Skeletal muscle cell (primary cell): ENCODE data around the gene LIN28B.
A peak's percentile ranks its signal among the peaks of the same experiment; 100 is the strongest.
"Not testable (repeated sequence)": the region's sequence is repeated elsewhere in the genome, so short reads cannot be mapped to it uniquely, and the experiment has no call there.

Experiments used
- DNase-seq: peaks from one replicate; pipeline ENCODE4 v3.0.0-alpha.2; 2010; ENCODE audit warnings: low read depth
- H3K4me3 ChIP-seq: 2 replicates; pipeline ENCODE4 v1.5.1; 2011; ENCODE audit warnings: low read depth, mild to moderate bottlenecking, control low read depth, low read length, moderate library complexity

The LIN28B gene

DNA sequence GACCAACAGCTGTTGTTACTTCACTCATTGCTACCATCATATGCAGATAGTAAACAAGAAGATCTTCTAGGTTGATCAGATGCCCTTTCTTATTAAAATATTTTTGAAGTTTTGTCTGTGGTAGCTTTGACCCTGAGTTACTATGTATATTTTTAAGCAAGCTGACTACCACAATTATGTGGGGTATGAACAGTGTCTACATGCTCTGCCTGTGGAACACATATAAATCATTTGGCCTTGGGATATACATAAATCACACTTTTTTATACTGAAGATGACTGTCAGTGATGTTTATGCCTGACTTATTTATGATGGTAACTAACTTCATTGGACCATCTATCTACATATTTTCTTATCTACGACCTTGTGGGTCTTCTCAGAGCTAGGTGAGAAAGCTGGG, 44.2 kb downstream of the LIN28B start:
- H3K4me3 ChIP-seq = no peak overlapping the region
- DNase-seq = no peak

DNA sequence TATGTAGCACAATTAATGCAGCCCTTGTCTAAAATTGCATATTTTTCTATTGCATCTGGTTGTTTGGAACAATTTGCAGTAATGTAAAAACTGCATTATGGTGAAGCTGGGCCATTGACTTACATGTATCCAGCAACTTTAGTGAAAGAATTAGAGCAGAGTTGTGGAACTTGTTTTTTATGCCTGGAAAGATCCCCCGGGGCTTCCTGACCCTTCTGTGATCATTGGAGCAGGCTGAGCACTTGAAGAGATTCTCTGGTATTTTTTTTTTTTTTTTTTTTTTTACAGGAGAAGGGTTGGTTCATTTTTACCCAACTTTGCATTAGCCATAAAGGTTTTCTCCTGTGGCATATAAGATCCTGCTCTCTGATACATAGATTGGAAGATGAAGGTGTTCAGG, 45.0 kb downstream of the LIN28B start:
- DNase-seq = no peak

DNA sequence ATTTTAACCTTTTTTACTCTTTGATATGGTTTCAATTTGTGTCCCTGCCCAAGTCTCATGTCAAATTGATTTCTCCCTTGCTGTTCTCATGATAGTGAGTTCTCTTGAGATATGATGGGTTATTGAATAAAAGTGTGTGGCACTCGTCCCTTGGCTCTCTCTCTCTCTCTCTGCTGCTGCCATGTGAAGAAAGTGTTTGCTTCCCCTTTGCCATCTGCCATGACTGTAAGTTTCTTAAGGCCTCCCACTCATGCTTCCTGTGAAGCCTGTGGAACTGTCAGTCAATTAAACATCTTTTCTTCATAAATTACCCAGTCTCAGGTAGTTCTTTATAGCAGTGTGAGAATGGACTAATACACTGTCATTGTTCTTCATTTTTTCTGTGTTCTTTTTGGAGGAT, 48.5 kb downstream of the LIN28B start:
- no peak for DNase-seq

More for the DNA sequence above, 45.0 kb downstream of the LIN28B start:
- no peak overlapping the region for H3K4me3 ChIP-seq

DNA sequence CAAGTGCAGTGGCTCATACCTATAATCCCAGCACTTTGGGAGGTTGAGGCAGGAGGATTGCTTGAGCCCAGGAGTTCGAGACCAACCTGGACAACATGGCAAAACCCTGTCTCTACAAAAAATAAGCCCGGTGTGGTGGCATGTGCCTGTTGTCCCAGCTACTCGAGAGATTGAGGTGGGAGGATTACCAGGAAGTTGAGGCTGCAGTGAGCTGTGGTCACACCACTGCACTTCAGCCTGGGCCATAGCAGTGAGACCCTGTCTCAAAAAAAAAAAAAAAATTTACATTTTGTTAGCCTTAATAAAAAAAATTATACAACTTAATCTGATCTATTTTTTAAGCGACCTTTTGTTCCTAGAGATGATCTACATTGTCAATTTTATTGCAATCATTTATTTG, 56.6 kb downstream of the LIN28B start:
- H3K4me3 ChIP-seq, DNase-seq: not testable (repeated sequence)

More for the DNA sequence above, 48.5 kb downstream of the LIN28B start:
- no peak overlapping the region for H3K4me3 ChIP-seq

DNA sequence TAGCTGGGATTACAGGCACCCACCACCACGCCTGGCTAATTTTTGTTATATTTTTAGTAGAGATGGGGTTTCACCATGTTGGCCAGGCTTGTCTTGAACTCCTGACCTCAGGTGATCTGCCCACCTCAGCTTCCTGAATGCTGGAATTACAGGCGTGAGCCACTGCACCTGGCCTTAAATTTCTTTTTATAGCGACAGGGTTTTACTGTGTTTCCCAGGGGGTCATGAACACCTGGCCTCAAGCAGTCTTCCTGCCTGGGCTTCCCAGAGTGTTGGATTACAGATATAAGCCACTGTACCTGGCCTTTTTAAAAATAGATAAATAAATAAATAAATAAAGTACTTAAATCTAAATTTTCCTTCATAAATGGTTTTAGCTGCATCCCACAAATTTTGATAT, 57.5 kb downstream of the LIN28B start:
- no peak for DNase-seq
- H3K4me3 ChIP-seq = no peak overlapping the region

DNA sequence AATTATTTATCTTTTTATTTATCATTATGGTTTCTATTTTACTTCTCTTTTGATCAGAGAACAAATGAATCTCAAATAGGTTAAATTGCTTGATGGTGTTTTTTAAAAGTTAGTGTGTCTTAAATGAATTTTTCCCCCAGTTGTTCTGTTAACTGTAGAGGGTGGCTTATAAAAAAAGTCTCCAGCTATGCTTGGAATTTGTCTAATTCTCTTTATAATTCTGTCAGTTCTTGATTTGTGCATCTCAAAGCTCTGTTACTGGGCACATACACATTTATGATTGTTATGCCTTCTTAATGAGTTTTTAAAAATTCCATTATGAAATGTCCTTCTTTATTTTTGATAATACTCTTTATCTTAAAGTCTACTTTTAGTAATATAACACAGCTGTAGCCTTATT, 58.0 kb downstream of the LIN28B start:
- no peak overlapping the region for H3K4me3 ChIP-seq
- no peak for DNase-seq

DNA sequence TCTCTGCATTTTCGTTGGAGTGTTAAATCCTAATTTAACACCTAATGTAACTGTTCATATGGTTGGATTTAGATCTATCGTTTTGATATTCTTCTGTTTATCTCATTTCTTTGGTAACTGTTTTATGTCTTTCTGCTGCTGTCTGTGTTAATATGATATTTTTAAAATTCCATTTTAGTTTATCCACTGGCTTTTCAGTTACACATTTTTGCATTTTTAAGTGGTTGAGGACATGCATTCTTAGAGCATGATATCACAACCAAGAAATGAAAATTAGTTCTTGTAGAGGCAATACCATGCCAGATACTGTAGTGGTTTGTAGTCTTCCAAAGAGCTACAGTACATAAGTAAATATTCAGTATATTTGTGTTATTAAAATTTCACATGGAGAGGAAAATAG, 58.6 kb downstream of the LIN28B start:
- H3K4me3 ChIP-seq = no peak overlapping the region
- peak; percentile 27 for DNase-seq

DNA sequence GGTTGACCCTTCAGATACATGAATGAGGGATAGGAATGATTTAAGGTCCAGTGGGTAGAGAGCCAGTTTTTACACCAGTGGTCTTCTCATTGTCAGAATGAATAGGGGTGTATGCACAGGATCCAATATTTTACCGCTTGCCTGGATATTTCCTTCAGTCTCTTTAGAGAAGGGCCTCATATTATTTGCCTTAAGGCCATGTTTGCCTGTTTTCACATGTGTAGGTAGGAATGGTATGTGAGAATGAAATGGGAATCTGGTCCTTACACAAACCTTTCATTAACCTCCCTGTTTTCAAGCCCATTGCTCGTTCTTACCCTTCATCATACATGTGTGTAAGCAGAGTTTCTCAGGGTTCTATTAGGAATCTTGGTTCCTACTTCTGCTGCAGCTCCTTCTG, 62.4 kb downstream of the LIN28B start:
- no peak overlapping the region for H3K4me3 ChIP-seq
- DNase-seq = no peak

DNA sequence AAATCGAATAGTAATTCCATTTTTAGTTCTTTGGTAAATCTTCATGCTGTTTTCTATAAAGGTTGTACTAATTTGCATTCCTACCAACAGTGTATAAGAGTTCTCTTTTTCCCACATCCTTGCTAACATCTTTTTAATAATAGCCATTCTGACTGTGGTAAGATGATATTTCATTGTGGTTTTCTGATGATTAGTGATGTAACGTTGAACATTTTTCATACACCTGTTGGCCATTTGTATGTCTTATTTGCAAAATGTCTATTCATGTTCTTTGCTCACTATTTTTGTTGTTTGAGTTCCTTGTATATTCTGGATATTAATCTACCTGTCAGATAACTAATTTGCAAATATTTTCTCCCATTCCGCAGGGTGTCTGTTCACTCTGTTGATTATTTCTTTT, 64.5 kb downstream of the LIN28B start:
- H3K4me3 ChIP-seq = no peak overlapping the region
- no peak for DNase-seq

DNA sequence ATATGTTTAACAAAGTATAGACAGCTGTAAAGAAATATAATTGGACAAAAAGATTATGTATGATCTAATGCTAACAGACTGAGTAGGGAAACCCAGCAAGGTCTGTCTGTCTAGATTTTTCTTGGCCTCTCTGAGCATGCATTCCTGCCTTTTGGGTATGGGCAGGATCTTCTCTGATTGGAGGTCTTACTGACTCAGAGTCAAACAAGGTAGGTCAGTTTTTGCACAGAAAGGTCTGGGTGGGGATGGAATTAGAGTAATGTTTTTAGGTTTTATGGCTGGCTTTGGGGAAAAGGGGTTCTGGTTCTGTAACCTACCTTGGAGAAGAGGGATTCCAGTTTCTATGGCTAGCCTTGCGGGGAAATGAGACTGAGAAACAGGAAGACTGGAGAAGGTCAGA, 65.5 kb downstream of the LIN28B start:
- H3K4me3 ChIP-seq = no peak overlapping the region
- DNase-seq = no peak

DNA sequence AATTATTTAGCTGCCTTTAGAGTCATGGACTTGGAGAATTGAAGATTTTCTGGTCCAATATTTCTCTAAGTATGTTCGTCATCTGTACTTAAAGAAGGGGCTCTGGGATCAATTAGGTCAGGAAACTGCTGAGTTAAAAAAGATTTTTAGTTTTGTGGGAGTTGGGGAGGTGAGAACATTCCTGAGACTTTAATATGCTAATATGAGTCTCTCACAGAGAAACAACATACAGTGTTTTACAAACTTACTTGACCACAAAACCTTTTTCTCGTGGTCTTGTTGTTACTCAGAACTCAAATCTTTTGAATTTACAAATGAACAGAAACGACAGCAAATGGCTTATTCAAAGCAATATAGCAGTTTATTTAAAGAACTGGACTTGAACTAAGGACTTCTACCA, 67.9 kb downstream of the LIN28B start:
- H3K4me3 ChIP-seq = no peak overlapping the region
- DNase-seq = no peak

DNA sequence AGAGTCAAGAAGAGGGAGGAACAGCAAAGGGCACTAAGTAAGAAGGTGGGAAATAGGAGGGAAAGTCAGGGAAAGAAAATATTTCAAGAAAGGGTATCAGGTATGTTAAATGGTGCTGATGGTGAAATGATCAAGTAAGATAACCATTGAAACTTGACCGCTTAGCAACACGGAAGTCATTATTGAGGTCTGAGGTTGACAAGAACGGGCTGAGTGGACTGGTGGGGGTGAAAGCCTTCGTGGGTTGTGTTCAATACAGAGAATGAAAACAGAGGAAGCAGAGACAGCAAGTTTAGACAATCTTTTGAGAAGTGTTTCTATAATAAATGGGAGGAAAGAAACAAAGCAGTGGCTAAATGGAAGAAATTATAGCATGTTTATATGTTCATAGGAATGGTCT, 72.0 kb downstream of the LIN28B start:
- no peak for DNase-seq
- H3K4me3 ChIP-seq = no peak overlapping the region

DNA sequence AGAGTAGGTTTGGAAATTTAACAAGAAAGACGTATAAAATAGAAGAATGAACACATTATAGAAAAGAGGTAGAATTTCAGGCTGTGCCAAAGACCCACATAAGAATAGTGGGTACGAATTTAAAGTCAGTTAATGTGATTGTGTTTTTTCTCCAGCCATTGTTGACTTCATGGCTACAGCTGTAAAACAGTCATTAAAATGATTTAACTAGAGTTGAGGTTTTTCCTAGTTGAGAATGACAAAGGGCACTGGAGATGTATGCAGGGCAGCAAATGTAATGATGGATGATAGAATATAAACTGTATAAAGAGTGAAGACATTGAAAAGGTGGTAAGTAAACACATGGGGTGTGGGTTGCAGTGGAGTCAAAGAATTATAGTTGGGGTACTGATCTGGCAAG, 72.7 kb downstream of the LIN28B start:
- no peak for DNase-seq

DNA sequence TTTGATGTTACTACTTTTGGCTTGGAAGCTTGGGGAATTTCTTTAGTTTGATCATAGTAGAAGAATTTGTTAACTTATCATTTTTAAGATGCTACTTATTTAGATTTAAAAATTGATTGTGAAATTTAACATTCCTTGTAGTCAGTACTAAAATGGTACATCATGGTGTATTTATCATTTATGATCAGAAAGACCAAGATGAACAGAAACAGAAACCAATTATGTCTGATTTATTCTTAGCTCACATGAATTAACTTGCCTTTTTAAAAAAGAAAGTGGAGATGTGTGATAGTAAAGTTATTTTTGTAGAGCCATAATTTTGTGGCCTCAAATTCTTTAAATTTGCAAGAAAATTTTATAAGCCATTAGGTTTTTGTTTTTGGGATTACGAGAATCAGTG, 77.6 kb downstream of the LIN28B start:
- H3K4me3 ChIP-seq = no peak overlapping the region
- no peak for DNase-seq

More for the DNA sequence above, 72.7 kb downstream of the LIN28B start:
- no peak overlapping the region for H3K4me3 ChIP-seq

DNA sequence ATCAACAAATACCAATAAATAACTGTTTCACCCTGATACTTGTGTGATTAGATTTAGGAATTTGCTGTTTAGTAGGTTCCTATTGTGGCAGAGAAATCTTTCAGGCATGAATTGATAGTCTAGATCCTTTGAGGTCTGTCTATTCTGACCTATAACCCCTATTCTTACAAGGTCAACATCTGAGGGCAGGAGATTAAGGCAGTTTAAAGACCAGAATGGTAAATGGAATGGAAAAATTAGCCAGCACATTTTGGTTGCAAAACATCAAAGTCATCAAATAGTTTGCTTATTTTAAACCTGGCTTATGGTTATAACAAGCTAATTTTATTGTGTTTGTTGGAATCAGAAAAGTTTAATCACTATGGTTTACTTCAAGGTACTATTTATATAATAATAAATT, 78.4 kb downstream of the LIN28B start:
- H3K4me3 ChIP-seq = no peak overlapping the region
- DNase-seq = no peak

DNA sequence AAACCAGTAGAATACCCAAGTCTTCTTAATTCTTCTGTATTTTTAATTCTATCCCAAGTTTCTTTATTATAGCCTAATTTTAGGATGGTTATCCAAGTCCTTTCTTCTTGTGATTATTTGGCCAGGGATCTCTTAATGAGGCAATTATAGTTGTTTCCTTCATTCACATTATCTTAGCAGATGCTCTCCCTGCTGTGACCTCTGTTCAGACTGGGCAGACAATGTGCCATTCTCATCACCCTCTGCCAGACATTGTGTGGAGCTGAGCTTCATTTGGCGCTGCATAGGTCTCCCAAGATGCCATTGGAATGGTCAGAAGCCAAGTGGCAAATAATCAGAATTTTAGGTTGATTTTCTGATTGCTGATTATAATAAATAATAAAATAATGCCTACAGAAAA, 79.4 kb downstream of the LIN28B start:
- no peak for DNase-seq
- no peak overlapping the region for H3K4me3 ChIP-seq

DNA sequence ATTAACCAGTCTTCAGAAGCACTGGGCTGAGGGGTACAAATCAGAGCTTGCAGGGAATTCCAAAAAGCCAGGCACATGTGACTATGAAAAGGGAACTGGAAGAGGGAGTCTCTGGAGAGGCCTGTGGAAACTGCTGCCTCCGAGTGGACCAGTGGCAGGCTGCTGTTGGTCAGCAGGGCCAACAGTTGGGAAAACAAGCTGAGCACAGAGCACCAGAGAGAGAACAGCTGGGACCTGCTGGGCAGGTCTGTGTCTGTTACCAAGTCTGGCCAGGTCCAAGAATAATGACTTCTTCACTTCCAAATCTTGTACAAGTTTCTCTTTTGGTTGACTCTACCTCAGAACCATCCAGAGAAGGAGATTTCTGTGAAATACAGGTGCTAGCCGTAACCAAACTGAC, 81.4 kb downstream of the LIN28B start:
- no peak for DNase-seq
- no peak overlapping the region for H3K4me3 ChIP-seq

DNA sequence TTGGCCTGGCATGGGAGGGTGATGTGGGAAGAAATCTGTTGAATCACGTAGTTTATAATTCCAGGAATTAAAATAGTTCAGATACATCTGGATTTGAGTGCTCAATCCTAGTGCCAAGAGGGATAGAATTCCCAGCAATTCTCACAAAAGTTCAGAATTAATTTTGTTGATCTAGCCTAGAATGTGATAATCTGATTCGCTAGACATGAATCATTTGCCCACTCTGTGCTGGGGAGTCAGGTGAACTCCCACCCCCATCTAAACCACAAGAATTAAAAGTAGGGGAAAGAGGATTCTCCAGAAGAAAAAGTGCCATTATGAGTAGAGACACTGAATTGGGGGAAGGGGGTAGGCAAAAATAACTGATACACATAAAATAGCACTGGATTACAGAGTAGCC, 85.0 kb downstream of the LIN28B start:
- peak; percentile 22 for DNase-seq
- no peak overlapping the region for H3K4me3 ChIP-seq

DNA sequence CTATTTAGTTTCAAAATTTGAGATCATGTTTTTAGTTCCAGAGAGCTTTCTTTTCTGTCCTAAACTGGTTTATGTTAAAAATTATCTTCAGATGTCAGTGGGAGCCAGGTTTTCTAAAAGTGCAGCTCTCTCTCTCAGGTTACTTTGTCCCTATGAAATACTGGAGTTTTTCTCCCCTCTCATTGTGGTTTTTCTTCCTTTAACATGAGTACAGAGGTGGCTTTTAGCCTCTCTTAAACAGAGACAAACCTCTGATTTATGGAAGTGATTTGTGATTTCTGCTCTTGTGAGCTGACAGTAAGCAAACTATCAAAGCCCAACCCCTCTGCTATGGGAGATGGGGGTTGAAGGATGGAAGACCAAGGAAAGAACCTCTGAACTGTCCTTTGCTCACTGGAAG, 85.7 kb downstream of the LIN28B start:
- no peak for DNase-seq

DNA sequence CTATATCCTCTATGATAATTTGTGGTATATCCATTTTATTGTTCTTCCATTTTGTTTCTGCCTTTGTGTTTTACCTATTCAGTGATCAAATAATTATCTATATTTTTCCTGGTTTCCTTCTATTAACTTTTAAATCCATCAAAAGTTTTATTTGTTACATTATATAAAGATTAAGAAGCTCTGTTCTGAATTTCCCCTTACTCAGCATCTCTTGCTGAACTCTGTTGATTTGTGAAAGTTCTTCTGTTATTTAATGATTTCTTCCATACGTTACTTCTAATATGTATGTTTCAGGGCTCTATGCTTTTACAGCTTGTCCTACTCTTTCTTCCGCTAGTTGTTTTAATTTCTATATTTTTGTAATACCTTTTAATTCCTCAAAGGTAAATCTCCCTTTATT, 87.1 kb downstream of the LIN28B start:
- H3K4me3 ChIP-seq = no peak overlapping the region
- no peak for DNase-seq

More for the DNA sequence above, 85.7 kb downstream of the LIN28B start:
- H3K4me3 ChIP-seq = no peak overlapping the region

DNA sequence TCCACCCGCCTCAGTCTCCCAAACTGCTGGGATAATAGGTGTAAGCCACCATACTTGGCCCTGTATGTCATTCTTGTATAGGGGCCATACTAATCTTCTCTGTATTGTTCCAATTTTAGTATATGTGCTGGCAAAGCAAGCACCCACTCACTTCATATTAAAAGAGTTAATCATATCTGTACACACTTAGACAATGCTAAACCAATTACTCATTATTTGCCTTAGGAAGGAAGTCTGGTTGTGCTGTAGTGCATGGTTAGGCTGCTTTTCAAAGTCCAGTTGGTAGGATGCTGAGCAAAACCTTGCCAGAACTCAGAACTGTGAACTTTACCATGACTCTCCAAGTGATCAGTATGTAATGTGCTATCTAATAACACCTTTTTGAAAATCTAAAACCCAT, 88.6 kb downstream of the LIN28B start:
- no peak overlapping the region for H3K4me3 ChIP-seq
- DNase-seq = peak; percentile 27

DNA sequence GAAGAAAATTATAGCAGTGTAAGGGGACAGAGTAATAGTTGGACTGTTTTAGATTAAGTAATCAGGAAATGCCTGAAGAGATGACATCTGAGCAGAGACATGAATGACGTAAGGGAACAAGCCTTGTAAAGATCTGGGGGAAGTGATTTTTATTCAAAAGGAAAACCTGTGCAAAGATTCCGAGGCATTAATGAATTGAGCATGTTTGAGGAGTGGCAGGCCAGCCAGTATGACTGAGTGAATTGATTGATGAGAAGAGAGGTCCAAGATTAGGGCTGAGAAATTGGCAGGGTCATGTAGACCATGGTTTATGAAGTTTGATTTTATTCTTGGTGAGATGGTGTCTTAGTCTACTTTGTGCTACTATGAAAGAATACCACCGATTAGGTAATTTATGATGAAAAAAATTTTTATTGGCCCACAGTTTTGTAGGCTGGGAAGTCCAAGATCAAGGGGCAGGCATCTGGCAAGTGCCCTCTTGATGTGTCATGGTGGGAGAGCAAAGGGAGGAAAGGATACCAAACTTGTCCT, 95.1 kb downstream of the LIN28B start:
- peak; percentile 31 for DNase-seq
- no peak overlapping the region for H3K4me3 ChIP-seq
